GM19193 (cell line): ENCODE measurements around the gene ADARB2.

Experiments
- POLR2A ChIP-seq: IDR thresholded peaks from 4 replicates; pipeline ENCODE4 v1.6.1; 2011; ENCODE audit not compliant: insufficient read depth, insufficient read length; ENCODE audit errors: extremely low read depth

The ADARB2 gene

GRCh38 chr10:1544929-1545328 lies 192.4 kb downstream of the ADARB2 start:
- no peak for TF ChIP-seq POLR2A

GRCh38 chr10:1544209-1544673 lies 193.1 kb downstream of the ADARB2 start:
- no peak for TF ChIP-seq POLR2A

GRCh38 chr10:1543596-1543995 lies 193.7 kb downstream of the ADARB2 start:
- no peak for TF ChIP-seq POLR2A

DNA sequence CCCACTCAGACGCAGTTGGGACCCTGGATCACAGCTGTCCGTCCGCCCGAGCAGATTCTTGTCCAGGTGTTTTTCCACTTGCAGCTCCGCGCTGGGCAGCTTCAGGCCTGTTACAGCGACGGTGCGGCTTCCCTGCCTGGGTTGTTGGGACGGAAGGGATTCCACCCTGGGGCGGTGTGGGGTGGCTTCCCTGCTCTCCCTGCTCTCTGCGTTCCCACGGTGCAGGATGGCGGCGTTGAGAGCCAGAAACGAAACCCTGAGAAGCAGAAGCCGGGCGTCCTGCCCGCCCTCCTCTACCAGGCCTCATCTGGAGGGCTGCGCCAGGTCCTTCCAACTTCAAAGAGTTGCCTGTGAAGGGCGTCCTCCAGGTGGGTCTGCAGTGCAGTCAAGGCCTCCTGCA lies 194.4 kb downstream of the ADARB2 start:
- no peak for TF ChIP-seq POLR2A

DNA sequence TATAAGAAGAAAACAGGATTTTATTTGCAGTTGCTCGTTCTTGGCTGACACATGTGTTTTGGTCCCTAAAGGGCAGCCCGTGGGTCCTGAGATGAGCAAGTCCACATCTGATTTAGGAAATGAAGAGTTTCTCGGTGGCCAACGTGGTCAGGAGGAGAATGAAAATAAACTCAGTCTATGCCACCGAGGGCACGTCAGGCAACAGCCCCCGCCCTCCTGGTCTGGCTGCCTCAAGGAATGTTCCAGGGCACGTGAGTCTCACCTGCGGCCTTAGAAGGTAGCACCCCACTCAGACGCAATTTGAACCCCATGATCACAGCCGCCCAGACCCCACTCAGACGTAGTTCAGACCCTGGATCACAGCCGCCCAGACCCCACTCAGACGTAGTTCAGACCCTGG lies 197.2 kb downstream of the ADARB2 start:
- TF ChIP-seq POLR2A = no peak

GRCh38 chr10:1539216-1539615 lies 198.1 kb downstream of the ADARB2 start:
- no peak for TF ChIP-seq POLR2A

DNA sequence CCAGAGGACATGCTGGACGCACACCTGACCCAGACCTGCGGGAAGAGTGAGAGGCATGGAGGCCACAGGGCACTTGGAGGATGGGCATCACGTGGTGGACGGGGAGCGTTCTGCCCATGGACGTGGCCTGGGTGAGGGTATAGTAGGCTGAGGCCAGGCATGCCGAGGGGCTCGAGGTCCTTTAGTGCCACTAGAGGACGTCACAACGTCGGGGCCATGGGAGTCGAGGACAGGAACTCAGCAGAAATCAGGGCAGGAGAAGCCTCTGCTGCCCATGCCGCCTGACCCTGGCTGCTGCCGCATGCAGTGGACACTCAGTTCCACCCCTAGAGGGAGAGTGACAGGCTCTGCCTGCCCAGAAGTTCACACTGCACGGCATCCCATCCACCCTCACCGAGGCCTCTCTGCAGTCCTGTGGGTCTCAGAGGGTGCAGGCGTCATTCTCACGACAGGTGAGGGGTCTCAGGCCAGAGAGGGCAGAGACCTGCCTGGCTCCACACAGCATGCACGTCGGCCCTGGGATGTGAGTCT lies 198.7 kb downstream of the ADARB2 start:
- no peak for TF ChIP-seq POLR2A

GRCh38 chr10:1538121-1538520 lies 199.2 kb downstream of the ADARB2 start:
- TF ChIP-seq POLR2A = no peak

DNA sequence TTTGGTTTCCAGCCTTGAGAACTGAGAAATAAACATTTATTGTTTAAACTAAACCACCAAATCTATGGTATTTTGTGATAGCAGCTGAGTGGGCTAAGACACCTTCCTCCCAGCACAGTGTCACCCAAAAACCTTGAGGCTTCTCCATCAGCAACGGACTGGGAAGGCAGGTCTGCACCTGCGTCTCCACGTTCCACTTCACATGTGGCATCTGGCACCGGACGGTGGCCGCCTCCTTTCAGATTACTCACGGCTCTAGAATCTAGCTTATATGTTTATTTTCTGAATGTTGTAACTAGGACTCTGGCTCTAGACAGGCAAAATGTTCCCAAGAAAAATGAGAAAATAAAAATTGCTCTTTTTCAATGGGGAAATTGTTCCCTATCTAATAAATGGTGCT lies 201.0 kb downstream of the ADARB2 start:
- no peak for TF ChIP-seq POLR2A

GRCh38 chr10:1535301-1535965 lies 201.9 kb downstream of the ADARB2 start:
- no peak for TF ChIP-seq POLR2A

DNA sequence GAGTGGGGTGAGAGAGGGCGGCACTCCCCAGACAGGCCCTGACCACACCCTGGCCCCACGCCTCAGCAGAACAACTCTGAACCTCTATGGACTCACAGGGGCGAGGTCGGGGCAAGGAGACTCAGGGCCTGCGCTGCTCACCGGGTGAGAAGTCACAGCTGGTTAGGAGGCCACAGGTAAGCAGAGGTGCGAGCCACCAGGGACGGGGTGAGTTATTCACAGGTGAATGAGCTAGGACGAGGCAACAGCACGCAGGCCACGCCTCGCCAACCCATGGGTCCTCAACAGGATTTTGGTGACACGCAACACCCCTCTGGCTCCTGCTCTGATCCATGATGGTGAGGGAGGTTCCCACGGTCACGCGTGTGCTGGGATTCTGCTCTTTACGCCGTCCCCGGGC lies 202.5 kb downstream of the ADARB2 start:
- no peak for TF ChIP-seq POLR2A

- TF ChIP-seq POLR2A = no peak
Measured at GRCh38 chr10:1532636-1533035, 204.7 kb downstream of the ADARB2 start.

GRCh38 chr10:1531883-1532597 lies 205.3 kb downstream of the ADARB2 start:
- TF ChIP-seq POLR2A = no peak

GRCh38 chr10:1530871-1531517 lies 206.3 kb downstream of the ADARB2 start:
- TF ChIP-seq POLR2A = no peak

- TF ChIP-seq POLR2A = no peak
Measured at GRCh38 chr10:1529806-1530413, 207.4 kb downstream of the ADARB2 start.
